ENCODE measurements around the gene ERRFI1.

DNA sequence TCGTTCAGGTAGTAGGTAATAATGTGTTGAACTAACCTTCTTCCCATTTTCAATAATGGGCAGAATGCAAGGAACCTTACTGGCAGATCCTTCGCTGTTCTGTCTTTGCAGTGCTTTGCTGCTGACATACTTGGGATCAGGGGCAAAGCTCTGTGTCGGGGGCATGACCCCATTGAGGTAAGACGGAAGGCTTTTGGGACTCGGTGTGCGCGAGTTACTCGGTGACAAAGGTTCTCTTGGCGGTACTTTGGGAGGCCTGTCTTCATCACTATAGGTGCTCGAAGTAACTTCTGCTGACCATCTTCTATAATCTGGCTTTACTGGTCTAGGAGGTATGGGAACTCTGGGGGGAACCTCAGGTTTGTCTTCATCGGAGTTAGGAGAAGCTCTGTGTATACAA lies 12.7 kb downstream of the ERRFI1 start:
- TF ChIP-seq POLR2A (IDR thresholded peaks at IDR 0.05; ENCODE audit: extremely low read depth, insufficient read length), result no peak
- no peak for TF ChIP-seq CTCF (IDR thresholded peaks at IDR 0.05; ENCODE audit: low read depth, low read length)

Data from NB4 (cell line).